Hematopoietic multipotent progenitor cell treated with erythropoietin and hydrocortisone succinate and interleukin-3 and kit ligand, for 8 days (in vitro differentiated cells): ENCODE results near the gene PIGS.

ENCODE experiments used
- DNase-seq: peaks from one replicate; pipeline ENCODE4 v3.0.0-alpha.2; 2015

PIGS gene

DNA sequence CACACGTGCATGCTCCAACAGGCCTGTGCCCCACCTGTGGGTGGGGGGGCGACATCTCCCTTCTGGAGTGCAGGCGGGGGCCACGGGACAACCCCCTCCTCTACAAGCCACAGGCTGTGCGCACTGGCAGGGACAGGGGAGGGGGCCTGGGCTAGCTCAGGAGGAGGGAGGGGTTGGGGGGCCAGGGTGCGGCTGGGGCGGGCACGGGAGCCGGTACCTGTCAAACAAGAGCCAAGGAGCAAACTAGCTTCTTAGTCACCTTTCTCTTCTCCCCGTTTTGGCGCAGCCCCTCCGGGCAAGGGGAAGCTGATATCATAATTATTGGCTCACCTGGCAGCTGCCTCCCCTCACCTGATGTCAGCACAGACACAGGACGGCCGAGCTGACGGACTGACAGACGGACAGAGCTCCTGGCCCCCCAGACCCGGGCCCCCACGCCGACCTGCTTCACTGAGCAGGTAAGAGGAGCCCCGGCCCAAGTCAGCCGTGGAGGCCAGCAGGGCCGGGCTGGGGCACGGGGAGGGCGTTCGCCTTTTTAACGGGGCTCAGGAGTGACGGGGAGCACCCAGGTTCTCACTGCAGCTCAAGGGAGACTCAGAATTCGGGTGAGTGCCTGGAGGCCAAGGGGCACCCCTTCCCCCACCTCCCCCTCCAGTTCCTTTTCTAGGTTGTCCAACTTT lies 65.2 kb downstream of the PIGS start, which contains the start of gene FOXN1:
TSS of gene FOXN1 (plus strand) at position 363 of the 680 bp plus-strand sequence. CDS start 17,622 bp downstream, outside the sequence.
- DNase-seq: no peak

DNA sequence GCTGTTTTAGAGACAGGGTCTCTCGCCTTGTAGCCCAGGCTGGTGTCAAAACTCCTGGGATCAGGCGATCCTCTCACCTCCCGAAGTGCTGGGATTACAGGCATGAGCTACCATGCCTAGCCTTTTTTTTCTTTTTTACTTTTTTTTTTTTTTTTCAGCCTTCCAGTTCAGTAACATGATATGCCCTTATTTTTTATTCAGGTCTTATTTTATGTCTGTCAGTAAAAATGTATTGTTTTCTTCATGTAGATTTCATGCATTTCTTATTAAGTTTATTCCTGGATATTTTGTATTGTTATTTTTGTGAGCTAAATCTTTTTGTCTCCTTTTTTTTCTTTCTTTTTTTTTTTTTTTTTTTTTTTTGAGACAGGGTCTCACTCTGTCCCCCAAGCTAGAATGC lies 67.9 kb downstream of the PIGS start:
- DNase-seq: no peak
